Activated T-cell treated with anti-CD3 and anti-CD28 coated beads, Interleukin-2, amount 50 U/mL, for 48 hours (primary cell): ENCODE data around the gene TRPC4AP.

Source experiments
- DNase-seq, 2 experiments: peaks; one replicate each; pipeline ENCODE4 v3.0.0-alpha.2; 2020

TRPC4AP gene

GRCh38 chr20:34984756-34985261, 107.8 kb downstream of the TRPC4AP start:
- DNase-seq, result no peak

DNA sequence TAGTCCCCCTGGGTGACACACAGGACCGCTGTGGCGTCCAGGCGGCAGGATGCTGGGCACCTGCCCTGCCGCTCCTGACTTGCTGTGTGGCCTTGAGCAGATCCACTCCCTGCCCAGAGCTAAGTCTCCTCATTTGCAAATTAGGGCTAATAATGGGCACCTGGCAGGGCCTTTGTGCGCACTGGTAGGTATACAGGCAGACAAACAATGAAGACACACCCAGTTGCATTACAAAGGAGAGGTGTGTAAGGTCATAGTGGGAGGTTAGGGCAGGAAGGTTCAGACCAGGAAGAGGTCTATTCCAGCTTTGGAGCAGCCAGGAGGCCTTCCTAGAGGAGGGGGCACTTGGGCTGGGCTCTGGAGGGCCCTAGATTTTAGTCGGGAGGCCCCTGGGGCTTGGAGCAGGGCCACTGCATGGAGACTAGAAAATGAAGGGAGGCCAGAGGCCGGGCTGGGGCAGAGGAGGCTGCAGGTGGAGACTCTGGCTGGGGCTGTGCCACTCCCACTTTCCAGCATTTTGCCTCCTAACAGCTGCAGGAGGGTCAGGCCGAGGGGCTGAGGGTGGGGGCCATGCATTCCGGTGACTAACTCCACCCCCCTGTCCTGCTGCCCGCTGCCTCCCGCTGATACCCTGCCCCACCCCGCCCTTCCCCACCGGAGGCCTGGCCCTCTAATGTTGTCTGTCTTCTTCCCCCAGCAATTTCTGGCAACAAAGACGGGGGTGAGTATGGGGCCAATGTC, 108.4 kb downstream of the TRPC4AP start:
- DNase-seq, result no peak

GRCh38 chr20:34983089-34983820, 109.4 kb downstream of the TRPC4AP start:
- DNase-seq, result no peak

DNA sequence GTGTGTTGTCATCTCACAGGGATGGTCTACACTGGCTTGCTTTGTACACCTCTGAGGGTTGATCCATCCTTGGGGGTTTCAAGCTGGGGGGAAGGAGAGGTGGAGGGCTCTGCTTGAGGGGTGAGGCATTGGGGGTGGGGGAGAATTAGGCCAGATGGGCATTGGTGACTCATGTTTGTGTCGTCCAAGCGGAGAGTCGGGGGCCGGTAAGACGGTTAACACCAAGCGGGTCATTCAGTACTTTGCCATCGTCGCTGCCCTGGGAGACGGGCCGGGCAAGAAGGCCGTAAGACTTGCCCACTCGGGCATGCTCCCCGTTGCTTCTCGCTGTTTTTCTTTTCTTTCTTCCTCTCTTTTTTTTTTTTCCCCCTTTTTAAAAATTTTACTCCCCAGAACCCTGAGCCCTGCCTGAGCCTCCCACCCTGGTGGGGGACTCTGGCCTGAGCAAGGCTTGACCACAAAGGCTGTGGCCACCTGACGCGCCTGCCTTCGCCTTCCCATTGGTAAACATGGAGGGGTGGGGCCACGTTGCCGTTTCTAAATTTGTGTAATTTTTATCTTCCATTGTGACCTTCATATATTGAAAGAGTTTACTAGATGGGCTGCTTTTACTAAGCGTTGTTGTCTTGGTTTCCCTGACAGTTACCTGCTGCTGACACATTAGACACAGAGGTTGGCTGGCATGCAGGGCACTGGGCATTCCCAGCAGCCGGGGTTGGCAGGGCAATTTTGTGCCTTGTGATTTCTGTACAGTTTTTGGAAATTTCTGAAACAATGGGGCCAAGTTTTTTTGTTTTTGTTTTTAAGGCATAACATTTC, 110.1 kb downstream of the TRPC4AP start:
- DNase-seq, result no peak

GRCh38 chr20:34980543-34981233, 111.9 kb downstream of the TRPC4AP start:
- no peak for DNase-seq

DNA sequence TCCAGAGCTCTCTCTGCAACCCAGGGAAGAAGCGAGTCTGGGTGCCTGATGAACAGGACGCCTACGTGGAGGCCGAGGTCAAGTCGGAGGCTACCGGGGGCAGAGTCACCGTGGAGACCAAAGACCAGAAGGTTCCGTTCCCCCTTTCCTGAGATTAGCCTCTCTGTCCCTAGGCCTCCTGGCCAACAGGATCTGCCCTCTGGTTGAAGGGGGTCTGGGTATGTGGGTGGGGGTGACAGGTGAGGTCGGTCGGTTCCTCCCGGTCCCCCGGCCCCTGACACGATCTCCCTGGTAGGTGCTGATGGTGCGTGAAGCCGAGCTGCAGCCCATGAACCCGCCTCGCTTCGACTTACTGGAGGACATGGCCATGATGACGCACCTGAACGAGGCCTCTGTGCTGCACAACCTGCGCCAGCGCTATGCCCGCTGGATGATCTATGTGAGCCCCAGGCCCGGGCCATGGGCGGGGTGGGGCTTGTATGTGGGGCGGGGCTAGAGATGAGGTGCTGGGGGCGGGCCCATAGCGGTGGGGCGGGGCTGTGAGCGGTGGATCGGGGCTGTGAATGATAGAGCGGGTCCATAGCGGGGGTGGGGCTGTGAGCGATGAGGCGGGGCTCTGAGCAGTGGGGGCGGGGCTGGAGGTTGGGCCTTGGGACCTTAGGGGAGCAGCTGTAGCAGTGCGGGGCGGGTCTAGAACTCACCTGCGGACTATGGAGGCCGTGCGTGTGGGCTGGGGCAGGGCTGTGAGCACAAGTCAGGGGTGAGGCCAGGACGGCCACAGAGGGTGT, 113.0 kb downstream of the TRPC4AP start:
- DNase-seq, result peak; percentile 41 to 48

DNA sequence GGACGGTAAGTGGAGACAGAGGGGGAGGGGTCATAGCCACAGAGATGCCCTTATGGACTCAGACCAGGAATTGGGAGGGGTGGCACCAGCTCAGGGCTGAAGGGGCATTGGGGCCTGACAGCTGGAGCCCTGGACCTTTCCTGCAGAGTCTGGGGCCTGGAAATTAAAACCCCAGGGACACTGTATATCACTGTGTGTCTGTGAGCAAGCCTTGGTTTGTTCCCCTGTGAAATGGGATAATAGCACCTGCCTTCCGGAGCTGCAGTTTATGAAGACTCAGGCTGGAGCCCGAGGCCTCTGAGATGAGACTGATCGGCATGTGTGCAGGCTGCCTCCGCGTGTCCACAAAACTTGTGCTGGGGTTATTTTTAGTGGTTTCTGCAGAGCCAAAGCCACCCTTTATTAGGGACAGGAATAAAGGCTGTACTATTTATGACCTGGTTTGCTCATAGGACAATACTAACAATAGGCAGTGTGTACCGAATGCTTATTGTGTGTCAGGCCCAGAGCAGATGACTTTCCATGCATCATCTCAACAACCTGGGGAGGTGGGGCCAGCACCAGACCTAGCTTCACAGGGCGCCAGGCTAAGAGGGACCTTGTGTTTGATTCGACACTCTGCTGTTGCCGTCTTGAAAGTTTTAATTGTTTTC, 114.4 kb downstream of the TRPC4AP start:
- no peak for DNase-seq

DNA sequence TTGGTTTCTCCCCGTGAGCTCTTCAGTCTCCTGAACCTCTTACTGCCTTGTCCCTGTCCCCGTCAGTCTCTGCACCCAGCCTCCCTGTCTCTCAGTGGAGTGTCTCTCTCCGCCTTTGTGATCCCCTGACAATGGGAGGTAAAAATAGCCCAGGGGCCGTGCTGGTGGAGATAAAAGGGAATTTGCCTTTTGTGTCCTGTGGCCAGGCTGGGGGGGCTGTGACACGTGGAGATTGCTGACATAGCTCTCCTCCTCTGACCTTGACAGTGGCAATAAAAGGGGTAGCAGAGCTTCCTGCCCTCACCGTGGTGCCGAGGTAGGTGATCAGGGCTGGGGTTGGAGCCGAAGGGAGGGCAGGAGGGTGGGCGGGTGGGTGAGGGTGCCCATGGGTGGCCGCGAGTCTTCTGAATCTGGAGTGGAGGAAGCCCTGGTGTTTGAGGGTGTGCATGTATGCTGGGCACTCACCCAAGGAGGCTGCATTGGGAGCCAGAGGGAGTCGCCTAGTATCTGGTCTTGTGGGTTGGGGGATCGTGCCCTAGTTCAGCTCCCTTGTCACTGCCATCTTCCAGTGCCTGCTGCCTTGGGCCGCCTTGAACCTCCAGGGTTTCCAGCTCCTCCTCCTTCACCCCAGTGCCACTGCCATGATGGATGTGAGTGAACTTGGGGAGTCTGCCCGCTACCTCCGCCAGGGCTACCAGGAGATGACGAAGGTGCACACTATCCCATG, 115.1 kb downstream of the TRPC4AP start:
- no peak for DNase-seq

DNA sequence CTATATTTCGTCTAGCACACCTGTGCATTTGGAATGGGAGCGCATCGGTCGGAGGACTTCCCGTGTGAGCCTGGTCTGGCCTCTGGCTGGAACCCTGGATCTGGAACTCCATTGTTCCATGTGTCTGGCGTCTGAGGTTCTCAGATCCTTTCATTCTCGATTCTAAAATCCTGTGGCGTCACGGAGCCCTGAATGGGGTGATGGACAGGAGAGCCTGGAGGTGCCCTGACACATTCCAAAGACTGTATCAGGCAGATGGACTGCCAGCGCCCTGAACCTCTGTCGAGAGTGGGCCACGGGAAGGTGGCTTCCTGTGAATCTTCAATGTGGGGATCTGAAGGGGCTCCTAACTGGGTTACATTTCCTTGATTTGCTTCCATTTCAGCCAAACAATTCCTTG, 116.3 kb downstream of the TRPC4AP start:
- no peak for DNase-seq

DNA sequence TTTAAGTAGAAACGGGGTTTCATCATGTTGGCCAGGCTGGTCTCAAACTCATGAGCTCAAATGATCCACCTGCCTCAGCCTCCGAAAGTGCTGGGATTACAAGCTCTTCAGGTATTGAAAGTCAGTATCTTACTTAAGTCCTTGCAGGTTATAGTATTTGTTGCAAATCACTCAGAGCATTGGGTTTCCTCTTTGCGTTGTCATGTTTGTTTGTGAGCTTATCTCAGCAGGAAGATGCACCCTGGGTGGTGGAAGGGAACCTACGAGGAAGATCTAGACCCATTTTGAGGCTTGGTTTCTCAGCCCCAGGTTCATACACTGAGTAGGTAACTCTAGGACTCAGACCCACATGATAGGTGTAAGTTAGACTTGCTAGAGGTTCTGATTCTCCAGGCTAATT, 118.4 kb downstream of the TRPC4AP start:
- DNase-seq, result no peak

GRCh38 chr20:34971561-34972235, 120.9 kb downstream of the TRPC4AP start:
- DNase-seq, result no peak

- DNase-seq, result no peak
Measured at GRCh38 chr20:34970846-34971560, 121.6 kb downstream of the TRPC4AP start.

GRCh38 chr20:34970193-34970840, 122.3 kb downstream of the TRPC4AP start:
- DNase-seq, result no peak

DNA sequence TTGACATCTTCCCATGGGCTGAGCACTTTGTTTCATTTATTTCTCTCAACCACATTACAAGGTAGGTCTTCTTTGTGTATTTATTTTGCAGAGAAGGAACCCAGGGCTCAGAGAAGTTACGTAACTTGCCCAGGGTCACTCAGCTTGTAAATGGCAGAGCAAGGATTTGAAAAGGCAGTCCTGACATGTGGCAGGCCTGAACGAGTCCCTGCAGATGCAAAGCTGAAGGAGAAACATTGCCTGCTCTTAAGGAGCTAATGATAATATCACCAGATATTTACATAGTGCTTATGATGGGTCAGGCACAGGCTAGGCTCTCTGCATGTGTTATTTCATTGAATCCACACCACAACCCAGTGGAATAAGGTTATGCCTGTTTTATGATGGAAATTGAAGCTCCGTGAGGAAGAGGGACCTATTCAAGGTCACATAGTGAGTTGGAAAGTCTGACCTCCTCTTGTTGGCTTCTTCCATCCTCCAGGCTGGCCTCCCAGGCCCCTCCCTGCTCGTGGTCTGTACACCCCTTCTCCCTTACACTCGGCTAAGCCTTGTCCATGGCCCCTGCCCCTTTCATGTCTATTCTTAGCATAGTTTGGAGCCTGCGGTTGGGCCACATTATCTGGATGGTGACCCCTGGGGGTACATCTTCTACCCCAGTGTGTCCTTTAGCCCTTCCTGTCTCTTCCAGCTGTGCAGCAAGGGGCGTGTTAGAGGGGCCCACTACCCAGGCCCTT, 124.4 kb downstream of the TRPC4AP start:
- no peak for DNase-seq

GRCh38 chr20:34967421-34967820, 125.2 kb downstream of the TRPC4AP start:
- DNase-seq, result no peak

GRCh38 chr20:34965051-34965450, 127.6 kb downstream of the TRPC4AP start:
- no peak for DNase-seq

DNA sequence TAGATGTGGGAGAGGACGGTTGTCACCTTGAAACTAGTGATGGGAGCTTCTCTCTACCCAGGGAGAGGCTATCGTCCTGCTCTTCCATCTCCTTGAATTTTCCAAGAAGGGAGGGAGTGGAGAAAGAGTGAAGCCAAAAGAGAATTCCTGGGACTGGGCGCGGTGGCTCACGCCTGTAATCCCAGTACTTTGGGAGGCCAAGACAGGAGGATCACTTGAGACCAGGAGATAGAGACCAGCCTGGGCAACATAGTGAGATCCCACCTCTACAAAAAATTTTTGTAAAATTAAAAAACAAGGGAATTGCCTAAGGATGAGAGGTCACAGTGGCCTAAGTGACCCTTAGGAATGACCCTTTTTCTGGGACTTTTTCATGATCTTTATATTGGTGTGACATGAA, 128.1 kb downstream of the TRPC4AP start:
- DNase-seq, result no peak
